Measurements from ENCODE around the gene OPRL1.

The OPRL1 gene

GRCh38 chr20:64140061-64140931 lies 60.4 kb downstream of the OPRL1 start:
- DNase-seq (ENCODE audit: low read depth in 2 of 2): no peak

DNA sequence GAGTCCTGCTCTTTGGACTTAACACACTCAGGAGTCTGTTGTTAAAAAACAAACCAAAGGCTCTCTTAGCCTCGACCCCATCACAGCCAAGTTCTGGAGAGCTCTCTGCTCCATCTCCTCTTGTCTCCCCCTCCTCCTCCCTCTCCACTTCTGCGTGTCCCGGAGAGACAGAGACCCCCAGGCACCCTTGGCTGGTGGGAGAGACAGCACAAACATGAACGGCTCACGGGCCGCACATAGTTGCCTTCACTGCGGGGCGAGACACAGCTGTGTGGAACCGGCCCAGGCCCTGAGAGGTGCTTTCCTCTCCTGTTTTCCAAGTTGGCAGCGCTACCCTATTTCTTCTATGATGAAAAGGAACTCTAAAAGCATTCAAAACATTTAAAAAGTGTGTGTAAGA lies 61.1 kb downstream of the OPRL1 start:
- no peak for DNase-seq (ENCODE audit: low read depth in 2 of 2)

- DNase-seq (ENCODE audit: low read depth in 2 of 2): no peak
These were observed 62.7 kb downstream of the OPRL1 start for GRCh38 chr20:64142590-64142989.

- no peak for DNase-seq (ENCODE audit: low read depth in 2 of 2)
These were observed 63.3 kb downstream of the OPRL1 start for GRCh38 chr20:64143018-64143801.

DNA sequence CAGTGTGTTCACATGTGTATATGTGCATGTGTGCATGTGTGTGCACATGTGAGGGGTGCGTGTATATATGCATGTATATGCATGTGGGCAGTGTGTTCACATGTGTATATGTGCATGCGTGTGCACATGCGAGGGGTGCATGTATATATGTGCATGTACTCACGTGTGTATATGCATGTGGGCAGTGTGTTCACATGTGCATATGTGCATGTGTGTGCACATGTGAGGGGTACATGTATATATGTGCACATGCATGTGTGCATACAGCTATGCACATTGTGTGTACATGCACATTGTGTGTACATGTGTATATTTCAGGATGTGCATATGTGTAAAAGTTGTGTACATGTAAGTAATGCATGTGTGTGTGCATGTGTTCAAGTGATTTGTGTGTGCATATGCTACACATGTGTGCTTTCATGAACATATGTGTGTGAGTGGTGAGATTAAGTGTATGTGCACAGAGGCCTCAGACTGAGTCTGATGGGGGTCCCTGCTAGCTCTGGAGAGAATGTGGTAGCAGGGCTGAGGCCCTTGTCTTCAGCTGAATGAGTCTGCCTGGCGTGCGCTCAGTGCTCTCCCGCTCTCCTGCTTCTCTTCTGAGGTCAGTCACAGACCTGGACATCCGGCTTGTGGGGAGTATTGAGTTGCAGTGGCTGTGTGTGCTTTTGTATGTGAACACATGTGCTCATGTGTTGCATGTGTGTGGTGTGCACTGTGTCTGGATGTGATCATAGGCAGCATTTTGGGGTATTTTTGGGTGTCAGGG lies 64.4 kb downstream of the OPRL1 start:
- DNase-seq (ENCODE audit: low read depth in 2 of 2): no peak

GRCh38 chr20:64145458-64146300 lies 65.8 kb downstream of the OPRL1 start:
- DNase-seq (ENCODE audit: low read depth in 2 of 2): peak in 1 of 2 experiments; percentile 8

DNA sequence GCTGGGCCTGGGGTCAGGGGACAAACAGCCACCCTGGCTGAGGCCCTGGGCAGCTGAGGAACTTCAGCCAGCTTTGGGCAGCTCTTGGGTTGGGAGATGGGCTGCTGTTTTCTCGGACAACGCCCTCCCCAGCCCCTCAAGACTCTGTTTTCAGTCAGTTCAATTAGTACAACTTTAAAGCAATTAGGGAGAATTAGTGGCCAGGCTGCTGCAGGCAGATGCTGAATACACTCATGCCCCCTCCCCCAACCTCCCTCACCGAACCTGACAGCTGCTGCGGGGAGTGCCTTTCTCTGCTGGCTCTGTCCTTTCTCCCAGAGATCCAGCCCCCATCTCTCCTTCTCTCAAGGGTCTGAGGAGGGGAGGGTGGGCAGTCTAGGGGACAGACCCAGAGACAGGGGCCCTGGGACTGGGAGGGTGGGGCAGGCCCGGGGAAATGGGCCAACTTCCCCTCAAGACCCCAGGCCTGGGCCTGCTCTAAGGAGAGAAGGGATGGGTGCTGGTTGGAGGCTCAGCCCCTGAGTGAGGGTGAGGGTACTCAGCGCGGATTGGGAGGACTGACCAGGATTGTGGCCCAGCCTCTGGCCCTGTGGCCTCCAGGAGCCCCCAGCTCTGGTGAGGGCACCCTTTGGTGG lies 66.5 kb downstream of the OPRL1 start:
- DNase-seq (ENCODE audit: low read depth in 2 of 2): no peak

DNA sequence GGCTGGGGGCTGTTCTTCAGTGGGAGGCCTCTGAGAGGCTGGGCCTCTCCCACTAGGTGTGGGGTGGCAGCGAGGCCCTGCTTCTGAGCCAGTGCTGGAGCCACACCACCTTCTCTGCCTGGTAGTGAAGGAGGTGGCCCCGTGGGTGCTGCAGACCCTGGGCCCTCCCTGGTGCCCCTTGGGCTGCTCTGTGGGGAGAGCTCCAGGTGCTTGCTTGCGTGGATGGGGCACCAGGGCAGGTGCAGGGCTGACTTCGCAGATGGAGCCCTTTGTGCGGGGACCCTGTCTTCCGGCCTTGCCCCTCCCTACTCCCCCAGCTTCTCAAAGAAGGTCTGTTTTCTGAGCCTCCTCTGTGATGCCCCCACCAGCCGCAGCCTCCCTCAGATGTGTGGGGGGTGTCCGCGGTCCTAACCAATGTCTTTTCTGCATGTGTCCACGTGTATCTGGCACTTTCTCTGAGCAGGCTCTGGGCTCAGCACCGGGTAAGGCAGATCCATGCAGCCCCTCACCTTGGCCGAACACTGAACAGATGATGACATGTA lies 67.1 kb downstream of the OPRL1 start:
- no peak for DNase-seq (ENCODE audit: low read depth in 2 of 2)

DNA sequence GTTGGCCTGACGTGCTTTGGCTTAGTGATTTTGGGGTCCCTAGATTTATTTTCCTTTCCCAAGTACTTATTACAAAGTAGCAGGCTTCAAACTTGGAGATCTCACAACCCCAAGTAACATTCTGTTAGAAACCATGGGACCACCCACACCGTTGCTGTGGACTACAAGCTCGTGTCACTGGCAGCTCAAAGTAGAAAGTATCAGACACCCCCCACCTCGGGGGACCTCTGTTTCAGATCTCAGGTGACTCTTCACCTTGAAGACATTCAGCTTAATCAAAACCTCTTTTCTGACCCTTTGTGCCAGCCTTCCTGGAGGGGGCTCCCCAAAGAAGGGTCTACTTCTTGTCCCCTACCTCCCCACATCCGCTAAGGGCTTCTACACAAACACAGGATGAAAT lies 68.7 kb downstream of the OPRL1 start:
- DNase-seq (ENCODE audit: low read depth in 2 of 2): no peak

DNA sequence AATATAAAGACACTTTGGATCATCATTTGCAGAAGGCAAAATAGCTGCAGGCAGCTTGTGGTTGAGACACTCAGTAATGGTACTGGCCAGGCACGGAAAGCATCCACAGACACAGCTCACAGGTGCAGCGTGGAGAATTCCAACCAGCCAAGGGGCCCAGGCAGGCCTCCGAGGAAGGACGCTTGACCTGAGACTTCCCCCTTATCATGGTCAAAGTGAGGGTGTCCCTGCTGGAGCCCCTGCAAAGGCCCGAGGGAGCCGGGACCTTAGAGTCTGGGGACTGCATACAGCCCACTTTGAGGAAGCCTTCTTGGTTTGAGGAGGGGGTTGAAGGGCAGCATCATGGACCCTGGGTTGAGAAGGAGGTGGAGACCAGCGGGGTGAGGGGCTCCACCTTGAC lies 69.3 kb downstream of the OPRL1 start:
- no peak for DNase-seq (ENCODE audit: low read depth in 2 of 2)

GRCh38 chr20:64149809-64150560 lies 70.1 kb downstream of the OPRL1 start:
- no peak for DNase-seq (ENCODE audit: low read depth in 2 of 2)

Measured in stimulated activated CD4-positive, alpha-beta T cell treated with anti-CD3 and anti-CD28 coated beads, Interleukin-12 subunit alpha, Interleukin-12 subunit beta, amount 100 ng/mL, for 24 hours (primary cell).